ENCODE measurements around the gene SLC4A2. TPM values are rescaled to one million over a fixed set of nuclear protein-coding genes. Genes with fewer than 3 reads are reported as not detected.
A peak's percentile ranks its signal among the peaks of the same experiment; 100 is the strongest.
"Not testable (repeated sequence)": the region's sequence is repeated elsewhere in the genome, so short reads cannot be mapped to it uniquely, and the experiment has no call there.

The SLC4A2 gene
- polyA plus RNA-seq, 2 of the 4 experiments (the other 2 are of a cell fraction) = 112 to 275 TPM

DNA sequence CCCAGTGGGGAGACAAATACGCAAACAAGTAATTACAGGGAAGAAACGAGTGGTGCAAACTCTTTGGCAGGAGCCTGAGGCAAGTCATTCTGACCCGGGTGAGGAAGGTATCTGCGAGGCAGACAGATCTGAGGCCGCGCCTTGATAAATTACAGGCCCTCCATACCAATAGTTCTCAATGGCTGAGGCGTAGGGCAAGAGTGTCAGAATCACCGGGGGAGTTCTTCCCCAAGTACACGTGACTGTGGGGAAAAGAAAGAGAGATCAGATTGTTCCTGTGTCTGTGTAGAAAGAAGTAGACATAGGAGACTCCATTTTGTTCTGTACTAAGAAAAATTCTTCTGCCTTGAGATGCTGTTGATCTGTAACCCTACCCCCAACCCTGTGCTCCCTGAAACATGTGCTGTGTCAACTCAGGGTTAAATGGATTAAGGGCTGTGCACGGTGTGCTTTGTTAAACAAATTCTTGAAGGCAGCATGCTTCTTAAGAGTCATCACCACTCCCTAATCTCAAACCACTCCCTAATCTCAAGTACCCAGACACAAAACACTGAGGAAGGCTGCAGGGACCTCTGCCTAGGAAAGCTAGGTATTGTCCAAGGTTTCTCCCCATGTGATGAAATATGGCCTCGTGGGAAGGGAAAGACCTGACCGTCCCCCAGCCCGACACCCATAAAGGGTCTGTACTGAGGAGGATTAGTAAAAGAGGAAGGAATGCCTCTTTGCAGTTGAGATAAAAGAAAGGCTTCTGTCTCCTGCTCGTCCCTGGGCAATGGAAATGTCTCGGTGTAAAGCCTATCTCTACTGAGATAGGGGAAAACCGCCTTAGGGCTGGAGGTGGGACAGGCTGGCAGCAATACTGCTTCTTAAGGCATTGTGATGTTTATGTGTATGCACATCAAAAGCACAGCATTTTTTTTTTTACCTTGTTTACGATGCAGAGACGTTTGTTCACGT is 32.3 kb upstream of the SLC4A2 start:
- TF ChIP-seq ZSCAN20 (CRISPR knock-in tag; IDR thresholded peaks at IDR 0.05) (0 out of 2 replicates have a peak, but pooled peaks have one; percentile 18), EHF (CRISPR knock-in tag; IDR thresholded peaks at IDR 0.05) (0 out of 2 replicates have a peak, but pooled peaks have one; percentile 56)
- 49% methylated on average over 19 of the region's 19 CpGs for WGBS (ENCODE audit: missing lambda C conversion rate)
- ATAC-seq; H3K4me3 ChIP-seq; H3K9me3 ChIP-seq; FAIRE-seq; DNase-seq (ENCODE audit: low read depth in 1 of 2, low spot score in 1 of 2): not testable (repeated sequence)
- H3K4me2 ChIP-seq = peak overlapping the region; percentile 74
- H3K27ac ChIP-seq = peak overlapping the region in 1 of 2 experiments; percentile 83; a peak in 2 of 6 replicates
- ChIA-PET POLR2A (interaction anchor here (0.8 to 1.5 kb wide), 6 partner anchors 8 to 649 kb away, joined by 3 to 6 read pairs (median 4); partner anchors contain the start of genes ABCF2 and CDK5), CTCF (interaction anchor here (1.4 to 3.6 kb wide), 8 partner anchors 9 to 85 kb away, joined by 4 to 28 read pairs (median 14); no protein-coding TSS in a partner anchor)
- peaks cover 21% of the 10 kb centered on the region; the same call in 2 of the 3 replicates for H3K4me1 ChIP-seq

DNA sequence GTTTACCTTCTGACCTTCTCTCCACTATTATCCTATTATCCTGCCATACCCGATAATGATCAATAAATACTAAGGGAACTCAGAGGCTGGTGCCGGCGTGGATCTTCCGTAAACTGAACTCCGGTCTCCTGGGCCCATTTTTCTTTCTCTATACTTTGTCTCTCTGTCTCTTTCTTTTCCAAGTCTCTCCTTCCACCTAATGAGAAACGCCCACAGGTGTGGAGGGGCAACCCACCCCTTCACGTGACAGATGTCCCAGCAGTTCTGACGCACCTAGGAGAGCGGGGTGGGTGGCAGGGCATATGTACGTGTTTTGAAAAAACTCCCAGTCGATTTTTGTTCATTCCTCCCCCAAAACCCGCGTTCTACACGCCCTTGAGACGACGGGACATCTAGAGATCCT is 31.7 kb upstream of the SLC4A2 start:
- 26% methylated on average over 16 of the region's 16 CpGs for WGBS (ENCODE audit: missing lambda C conversion rate)
- peaks cover 21% of the 10 kb centered on the region; the same call in 2 of the 3 replicates for H3K4me1 ChIP-seq
- DNase-seq (ENCODE audit: low read depth in 1 of 2, low spot score in 1 of 2); FAIRE-seq; H3K9me3 ChIP-seq; ATAC-seq: not testable (repeated sequence)
- peak overlapping the region; percentile 74 for H3K4me2 ChIP-seq
- peak overlapping the region; percentile 49 for H3K4me3 ChIP-seq
- H3K27ac ChIP-seq = peak overlapping the region; percentile 56 to 83; a peak in 5 of 6 replicates
- POLR2A ChIA-PET = interaction anchor here (0.8 to 1.5 kb wide), 10 partner anchors 9 to 650 kb away, joined by 3 to 15 read pairs (median 5); partner anchors contain the start of genes ABCF2, CDK5 and SLC4A2
- TF ChIP-seq TP53 (CRISPR knock-in tag; IDR thresholded peaks at IDR 0.05) (0 out of 2 replicates have a peak, but pooled peaks have one; percentile 52), PHF8 (IDR thresholded peaks at IDR 0.05; ENCODE audit: borderline replicate concordance, low read depth) (peak; percentile 37; the same call in 1 of the 2 replicates)
- TF ChIP-seq, protein P1, sequence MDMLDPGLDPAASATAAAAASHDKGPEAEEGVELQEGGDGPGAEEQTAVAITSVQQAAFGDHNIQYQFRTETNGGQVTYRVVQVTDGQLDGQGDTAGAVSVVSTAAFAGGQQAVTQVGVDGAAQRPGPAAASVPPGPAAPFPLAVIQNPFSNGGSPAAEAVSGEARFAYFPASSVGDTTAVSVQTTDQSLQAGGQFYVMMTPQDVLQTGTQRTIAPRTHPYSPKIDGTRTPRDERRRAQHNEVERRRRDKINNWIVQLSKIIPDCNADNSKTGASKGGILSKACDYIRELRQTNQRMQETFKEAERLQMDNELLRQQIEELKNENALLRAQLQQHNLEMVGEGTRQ (IDR thresholded peaks at IDR 0.05) = peak; percentile 76
- CTCF ChIA-PET = interaction anchor here (1.1 to 3.6 kb wide), 13 partner anchors 10 to 85 kb away, joined by 3 to 28 read pairs (median 7); partner anchors contain the start of genes CDK5 and SLC4A2

DNA sequence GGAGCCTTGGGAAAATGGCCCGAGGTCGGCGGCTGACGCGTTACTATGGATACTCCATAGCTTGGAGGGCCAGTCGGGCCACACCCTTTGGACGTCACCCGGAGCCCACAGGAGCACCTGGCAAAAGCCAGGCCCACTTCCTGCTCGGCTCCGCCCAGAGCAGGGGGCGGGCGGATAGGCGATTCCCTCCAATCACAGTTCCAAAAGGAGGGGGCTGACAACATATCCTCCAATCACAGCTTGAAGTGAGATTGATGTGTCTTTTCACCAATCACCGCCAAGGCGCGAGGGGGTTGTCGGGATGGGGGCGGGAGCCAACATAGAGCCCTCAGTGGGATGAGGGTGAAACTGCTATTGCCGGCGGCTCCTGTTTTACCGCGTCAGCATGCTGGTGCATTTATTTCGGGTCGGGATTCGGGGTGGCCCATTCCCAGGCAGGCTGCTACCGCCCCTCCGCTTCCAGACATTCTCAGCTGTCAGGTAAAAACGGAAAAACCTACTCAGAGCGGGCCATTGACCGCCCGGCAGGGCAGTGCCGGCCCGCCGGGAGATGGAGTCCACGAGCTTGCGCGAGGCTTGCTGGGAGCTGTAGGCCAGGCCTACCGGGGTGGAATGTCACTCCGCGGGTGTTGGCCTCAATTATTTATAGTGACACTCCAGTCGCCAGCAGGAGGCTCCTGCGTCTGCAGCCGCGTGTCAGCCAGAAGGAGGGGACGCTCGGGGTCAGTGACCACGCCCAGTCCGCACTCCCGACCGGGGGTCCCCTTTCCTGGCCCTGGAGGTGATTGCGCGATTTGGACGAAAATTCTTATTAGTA is 31.1 kb upstream of the SLC4A2 start, which contains the start of gene ABCB8:
Gene ABCB8, plus strand, starts transcription at position 320 of the 817 bp plus-strand sequence. Its CDS starts 66 bp downstream, at position 386.
- Histone ChIP-seq H3K4me3 (peak within 1 kb of the TSS; percentile 49), H3K4me2 (peak within 1 kb of the TSS; percentile 96), H3K9me3 (no peaks in the 10 kb centered on the region), H3K4me1 (peaks cover 21% of the 10 kb centered on the region; the same call in 2 of the 3 replicates), H3K27ac (peak within 1 kb of the TSS; percentile 73 to 90)
- peak; percentile 68 for FAIRE-seq
- peak; percentile 99 to 100 for DNase-seq (ENCODE audit: low read depth in 1 of 2, low spot score in 1 of 2)
- ATAC-seq = peak; percentile 95 to 96
- CTCF ChIA-PET = interaction anchor here (1.0 to 3.6 kb wide), 16 partner anchors 10 to 96 kb away, joined by 3 to 28 read pairs (median 5); partner anchors contain the start of genes CDK5 and SLC4A2
- POLR2A ChIA-PET = interaction anchor here (0.8 to 1.5 kb wide), 10 partner anchors 10 to 650 kb away, joined by 3 to 15 read pairs (median 5); partner anchors contain the start of genes ABCF2, CDK5 and SLC4A2
- WGBS (ENCODE audit: missing lambda C conversion rate) = 2% methylated on average over 51 of the region's 53 CpGs
- TF ChIP-seq NR3C1 (IDR thresholded peaks at IDR 0.05) (no peak), FOXS1 (CRISPR knock-in tag; IDR thresholded peaks at IDR 0.05) (no peak), POLR2AphosphoS2 (conservative IDR thresholded peaks at IDR 0.05; ENCODE audit: low read length) (no peak), ZC3H11A (IDR thresholded peaks at IDR 0.05) (no peak), HEYL (CRISPR knock-in tag; IDR thresholded peaks at IDR 0.05) (no peak), GATA3 (IDR thresholded peaks at IDR 0.05; ENCODE audit: borderline replicate concordance) (peak; percentile 20; the same call in 1 of the 2 replicates), HOXB5 (CRISPR knock-in tag; IDR thresholded peaks at IDR 0.05) (peak; percentile 38; the same call in 1 of the 2 replicates), SMC3 (IDR thresholded peaks at IDR 0.05) (peak; percentile 72), CHD2 (IDR thresholded peaks at IDR 0.05; ENCODE audit: low read length, partially characterized antibody) (no peak), RNF2 (IDR thresholded peaks at IDR 0.05; ENCODE audit: borderline replicate concordance, low read depth) (no peak), POLR2A (IDR thresholded peaks at IDR 0.05; ENCODE audit: low read length) (peak; percentile 61), TFCP2L1 (CRISPR knock-in tag; IDR thresholded peaks at IDR 0.05) (no peak), CBX8 (IDR thresholded peaks at IDR 0.05) (no peak), MAFK (IDR thresholded peaks at IDR 0.05; ENCODE audit: partially characterized antibody) (peak; percentile 88), KDM5A (IDR thresholded peaks at IDR 0.05) (peak; percentile 79), EHF (CRISPR knock-in tag; IDR thresholded peaks at IDR 0.05) (no peak)
- TF ChIP-seq, protein P2, sequence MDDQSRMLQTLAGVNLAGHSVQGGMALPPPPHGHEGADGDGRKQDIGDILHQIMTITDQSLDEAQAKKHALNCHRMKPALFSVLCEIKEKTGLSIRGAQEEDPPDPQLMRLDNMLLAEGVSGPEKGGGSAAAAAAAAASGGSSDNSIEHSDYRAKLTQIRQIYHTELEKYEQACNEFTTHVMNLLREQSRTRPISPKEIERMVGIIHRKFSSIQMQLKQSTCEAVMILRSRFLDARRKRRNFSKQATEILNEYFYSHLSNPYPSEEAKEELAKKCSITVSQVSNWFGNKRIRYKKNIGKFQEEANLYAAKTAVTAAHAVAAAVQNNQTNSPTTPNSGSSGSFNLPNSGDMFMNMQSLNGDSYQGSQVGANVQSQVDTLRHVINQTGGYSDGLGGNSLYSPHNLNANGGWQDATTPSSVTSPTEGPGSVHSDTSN (IDR thresholded peaks at IDR 0.05) = peak; percentile 94
- TF ChIP-seq, protein P3, sequence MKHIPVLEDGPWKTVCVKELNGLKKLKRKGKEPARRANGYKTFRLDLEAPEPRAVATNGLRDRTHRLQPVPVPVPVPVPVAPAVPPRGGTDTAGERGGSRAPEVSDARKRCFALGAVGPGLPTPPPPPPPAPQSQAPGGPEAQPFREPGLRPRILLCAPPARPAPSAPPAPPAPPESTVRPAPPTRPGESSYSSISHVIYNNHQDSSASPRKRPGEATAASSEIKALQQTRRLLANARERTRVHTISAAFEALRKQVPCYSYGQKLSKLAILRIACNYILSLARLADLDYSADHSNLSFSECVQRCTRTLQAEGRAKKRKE (CRISPR knock-in tag; IDR thresholded peaks at IDR 0.05; ENCODE audit: low read depth) = no peak
- TF ChIP-seq, protein P4, sequence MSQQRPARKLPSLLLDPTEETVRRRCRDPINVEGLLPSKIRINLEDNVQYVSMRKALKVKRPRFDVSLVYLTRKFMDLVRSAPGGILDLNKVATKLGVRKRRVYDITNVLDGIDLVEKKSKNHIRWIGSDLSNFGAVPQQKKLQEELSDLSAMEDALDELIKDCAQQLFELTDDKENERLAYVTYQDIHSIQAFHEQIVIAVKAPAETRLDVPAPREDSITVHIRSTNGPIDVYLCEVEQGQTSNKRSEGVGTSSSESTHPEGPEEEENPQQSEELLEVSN (IDR thresholded peaks at IDR 0.05; ENCODE audit: borderline replicate concordance, low read depth) = peak; percentile 9; the same call in 1 of the 2 replicates
- TF ChIP-seq, protein P5, sequence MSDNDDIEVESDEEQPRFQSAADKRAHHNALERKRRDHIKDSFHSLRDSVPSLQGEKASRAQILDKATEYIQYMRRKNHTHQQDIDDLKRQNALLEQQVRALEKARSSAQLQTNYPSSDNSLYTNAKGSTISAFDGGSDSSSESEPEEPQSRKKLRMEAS (IDR thresholded peaks at IDR 0.05) = peak; percentile 89
